HEK293 (cell line): ENCODE measurements around the gene HOXA6.

Experiments used
- IKZF3 ChIP-seq: fragments of 450-650 bp; IDR thresholded peaks from 2 replicates; pipeline ENCODE4 v1.5.0; 2018; ENCODE audit warnings: missing biosample characterization, mild to moderate bottlenecking, missing genetic modification characterization, moderate library complexity
- RBAK ChIP-seq: fragments of 450-650 bp; formaldehyde crosslinking; IDR thresholded peaks from 2 replicates; pipeline ENCODE4 v1.5.1; 2016; ENCODE audit warnings: missing biosample characterization, missing genetic modification characterization
- SCRT2 ChIP-seq: fragments of 450-650 bp; formaldehyde crosslinking; IDR thresholded peaks from 2 replicates; pipeline ENCODE4 v1.5.1; 2016; ENCODE audit warnings: missing biosample characterization, missing genetic modification characterization
- TCF7L2 ChIP-seq: IDR thresholded peaks from 2 replicates; pipeline ENCODE4 v1.6.1; 2011; ENCODE audit warnings: low read depth, mild to moderate bottlenecking, inconsistent platforms, low read length, moderate library complexity, borderline replicate concordance
- ZIC2 ChIP-seq: fragments of 450-650 bp; formaldehyde crosslinking; IDR thresholded peaks from 2 replicates; pipeline ENCODE4 v1.5.1; 2016; ENCODE audit warnings: missing biosample characterization, missing genetic modification characterization
- ZNF10 ChIP-seq: fragments of 450-650 bp; formaldehyde crosslinking; IDR thresholded peaks from 2 replicates; pipeline ENCODE4 v1.5.1; 2017; ENCODE audit warnings: missing biosample characterization, missing genetic modification characterization
- ZNF133 ChIP-seq: fragments of 450-650 bp; formaldehyde crosslinking; IDR thresholded peaks from 2 replicates; pipeline ENCODE4 v1.5.1; 2016; ENCODE audit warnings: missing biosample characterization, missing genetic modification characterization
- ZNF184 ChIP-seq: fragments of 450-650 bp; IDR thresholded peaks from 2 replicates; pipeline ENCODE4 v1.5.1; 2018; ENCODE audit warnings: missing biosample characterization, mild to moderate bottlenecking, missing genetic modification characterization
- ZNF292 ChIP-seq: fragments of 450-650 bp; formaldehyde crosslinking; IDR thresholded peaks from 2 replicates; pipeline ENCODE4 v1.5.1; 2016; ENCODE audit warnings: low read depth, missing biosample characterization, missing genetic modification characterization, borderline replicate concordance
- ZNF302 ChIP-seq: fragments of 450-650 bp; formaldehyde crosslinking; IDR thresholded peaks from 2 replicates; pipeline ENCODE4 v1.5.1; 2016; ENCODE audit warnings: missing biosample characterization, missing genetic modification characterization, low read depth
- ZNF394 ChIP-seq: fragments of 450-650 bp; formaldehyde crosslinking; IDR thresholded peaks from 2 replicates; pipeline ENCODE4 v1.5.1; 2016; ENCODE audit warnings: missing biosample characterization, missing genetic modification characterization, mild to moderate bottlenecking, moderate library complexity, borderline replicate concordance
- ZNF404 ChIP-seq: fragments of 450-650 bp; formaldehyde crosslinking; IDR thresholded peaks from 2 replicates; pipeline ENCODE4 v1.5.1; 2017; ENCODE audit warnings: missing biosample characterization, missing genetic modification characterization
- ZNF585B ChIP-seq: fragments of 450-650 bp; formaldehyde crosslinking; IDR thresholded peaks from 2 replicates; pipeline ENCODE4 v1.5.1; 2016; ENCODE audit warnings: missing biosample characterization, missing genetic modification characterization
- ZNF623 ChIP-seq: fragments of 450-650 bp; formaldehyde crosslinking; IDR thresholded peaks from 2 replicates; pipeline ENCODE4 v1.5.1; 2016; ENCODE audit warnings: missing biosample characterization, missing genetic modification characterization
- ZNF747 ChIP-seq: fragments of 450-650 bp; formaldehyde crosslinking; IDR thresholded peaks from 2 replicates; pipeline ENCODE4 v1.5.1; 2016; ENCODE audit warnings: missing biosample characterization, missing genetic modification characterization
- ZNF837 ChIP-seq: fragments of 450-650 bp; formaldehyde crosslinking; IDR thresholded peaks from 2 replicates; pipeline ENCODE4 v1.5.1; 2016; ENCODE audit warnings: missing biosample characterization, missing genetic modification characterization
- TF ChIP-seq, protein P1 (sequence below): fragments of 450-650 bp; formaldehyde crosslinking; IDR thresholded peaks from 2 replicates; pipeline ENCODE4 v1.5.1; 2016; ENCODE audit warnings: missing biosample characterization, missing genetic modification characterization
- TF ChIP-seq, protein P2 (sequence below): fragments of 450-650 bp; formaldehyde crosslinking; conservative IDR thresholded peaks from 2 replicates; pipeline ENCODE4 v1.5.1; 2016; ENCODE audit warnings: low read depth, missing biosample characterization, missing genetic modification characterization
- TF ChIP-seq, protein P3 (sequence below): fragments of 450-650 bp; formaldehyde crosslinking; IDR thresholded peaks from 2 replicates; pipeline ENCODE4 v1.5.1; 2016; ENCODE audit warnings: missing biosample characterization, missing genetic modification characterization
- TF ChIP-seq, protein P4 (sequence below): fragments of 450-650 bp; formaldehyde crosslinking; IDR thresholded peaks from 2 replicates; pipeline ENCODE4 v1.5.1; 2017; ENCODE audit warnings: missing biosample characterization, missing genetic modification characterization
- TF ChIP-seq, protein P5 (sequence below): fragments of 450-650 bp; formaldehyde crosslinking; IDR thresholded peaks from 2 replicates; pipeline ENCODE4 v1.5.1; 2016; ENCODE audit warnings: missing biosample characterization, missing genetic modification characterization, low read depth
- TF ChIP-seq, protein P6 (sequence below): sonication (generic); formaldehyde crosslinking; IDR thresholded peaks from 2 replicates; pipeline ENCODE4 v1.8.1; 2022; ENCODE audit warnings: mild to moderate bottlenecking, moderate library complexity, missing genetic modification reagents
- TF ChIP-seq, protein P7 (sequence below): fragments of 450-650 bp; formaldehyde crosslinking; IDR thresholded peaks from 2 replicates; pipeline ENCODE4 v1.5.1; 2016; ENCODE audit warnings: missing biosample characterization, missing genetic modification characterization, borderline replicate concordance

The HOXA6 gene

DNA sequence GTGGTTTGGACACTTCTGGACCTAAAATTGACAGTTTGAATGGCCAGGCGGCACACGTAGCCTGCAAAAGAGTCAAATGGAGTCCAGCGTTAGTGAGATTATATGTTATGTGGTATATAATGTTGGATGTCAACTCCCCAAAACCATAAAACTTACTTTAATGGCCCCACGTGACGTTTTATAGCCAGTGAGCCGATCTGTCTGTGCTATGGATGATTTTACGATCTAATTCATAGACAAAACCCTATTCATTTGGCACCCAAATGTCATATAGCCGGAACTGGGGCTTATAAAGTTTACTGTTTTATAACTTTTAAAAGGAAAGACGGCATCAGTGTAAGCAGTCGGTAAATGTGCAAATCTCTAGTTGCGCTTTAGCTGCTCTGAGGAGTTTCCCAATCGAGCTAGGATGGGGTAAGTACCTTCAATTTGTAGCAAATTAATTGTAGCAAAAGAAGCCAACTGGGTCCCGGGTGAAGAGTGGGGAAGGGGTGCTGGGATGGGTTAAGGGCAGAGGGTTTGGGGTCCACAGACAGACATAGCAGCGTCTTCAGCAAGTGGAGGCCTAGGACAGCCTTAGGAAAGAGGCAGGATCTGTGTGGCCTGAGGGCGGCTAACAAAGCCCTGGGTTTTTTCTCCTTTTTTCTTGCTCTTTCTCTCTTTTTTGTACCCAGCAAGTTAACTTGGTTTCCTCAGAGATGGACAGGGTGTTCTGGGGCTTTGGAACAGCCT is 7.3 kb downstream of the HOXA6 start (continued):
- TF ChIP-seq, protein P1, sequence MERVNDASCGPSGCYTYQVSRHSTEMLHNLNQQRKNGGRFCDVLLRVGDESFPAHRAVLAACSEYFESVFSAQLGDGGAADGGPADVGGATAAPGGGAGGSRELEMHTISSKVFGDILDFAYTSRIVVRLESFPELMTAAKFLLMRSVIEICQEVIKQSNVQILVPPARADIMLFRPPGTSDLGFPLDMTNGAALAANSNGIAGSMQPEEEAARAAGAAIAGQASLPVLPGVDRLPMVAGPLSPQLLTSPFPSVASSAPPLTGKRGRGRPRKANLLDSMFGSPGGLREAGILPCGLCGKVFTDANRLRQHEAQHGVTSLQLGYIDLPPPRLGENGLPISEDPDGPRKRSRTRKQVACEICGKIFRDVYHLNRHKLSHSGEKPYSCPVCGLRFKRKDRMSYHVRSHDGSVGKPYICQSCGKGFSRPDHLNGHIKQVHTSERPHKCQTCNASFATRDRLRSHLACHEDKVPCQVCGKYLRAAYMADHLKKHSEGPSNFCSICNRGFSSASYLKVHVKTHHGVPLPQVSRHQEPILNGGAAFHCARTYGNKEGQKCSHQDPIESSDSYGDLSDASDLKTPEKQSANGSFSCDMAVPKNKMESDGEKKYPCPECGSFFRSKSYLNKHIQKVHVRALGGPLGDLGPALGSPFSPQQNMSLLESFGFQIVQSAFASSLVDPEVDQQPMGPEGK (tag by site-specific recombination) = no peak
- TF ChIP-seq, protein P2, sequence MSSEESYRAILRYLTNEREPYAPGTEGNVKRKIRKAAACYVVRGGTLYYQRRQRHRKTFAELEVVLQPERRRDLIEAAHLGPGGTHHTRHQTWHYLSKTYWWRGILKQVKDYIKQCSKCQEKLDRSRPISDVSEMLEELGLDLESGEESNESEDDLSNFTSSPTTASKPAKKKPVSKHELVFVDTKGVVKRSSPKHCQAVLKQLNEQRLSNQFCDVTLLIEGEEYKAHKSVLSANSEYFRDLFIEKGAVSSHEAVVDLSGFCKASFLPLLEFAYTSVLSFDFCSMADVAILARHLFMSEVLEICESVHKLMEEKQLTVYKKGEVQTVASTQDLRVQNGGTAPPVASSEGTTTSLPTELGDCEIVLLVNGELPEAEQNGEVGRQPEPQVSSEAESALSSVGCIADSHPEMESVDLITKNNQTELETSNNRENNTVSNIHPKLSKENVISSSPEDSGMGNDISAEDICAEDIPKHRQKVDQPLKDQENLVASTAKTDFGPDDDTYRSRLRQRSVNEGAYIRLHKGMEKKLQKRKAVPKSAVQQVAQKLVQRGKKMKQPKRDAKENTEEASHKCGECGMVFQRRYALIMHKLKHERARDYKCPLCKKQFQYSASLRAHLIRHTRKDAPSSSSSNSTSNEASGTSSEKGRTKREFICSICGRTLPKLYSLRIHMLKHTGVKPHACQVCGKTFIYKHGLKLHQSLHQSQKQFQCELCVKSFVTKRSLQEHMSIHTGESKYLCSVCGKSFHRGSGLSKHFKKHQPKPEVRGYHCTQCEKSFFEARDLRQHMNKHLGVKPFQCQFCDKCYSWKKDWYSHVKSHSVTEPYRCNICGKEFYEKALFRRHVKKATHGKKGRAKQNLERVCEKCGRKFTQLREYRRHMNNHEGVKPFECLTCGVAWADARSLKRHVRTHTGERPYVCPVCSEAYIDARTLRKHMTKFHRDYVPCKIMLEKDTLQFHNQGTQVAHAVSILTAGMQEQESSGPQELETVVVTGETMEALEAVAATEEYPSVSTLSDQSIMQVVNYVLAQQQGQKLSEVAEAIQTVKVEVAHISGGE (tag by site-specific recombination) = no peak; the same call in 1 of the 2 replicates
- TF ChIP-seq ZNF302 (tag by site-specific recombination) (no peak), ZNF133 (tag by site-specific recombination) (no peak), ZNF394 (no peak), ZNF10 (tag by site-specific recombination) (peak; percentile 28; the same call in 1 of the 2 replicates), TCF7L2 (peak; percentile 58; the same call in 1 of the 2 replicates), RBAK (tag by site-specific recombination) (no peak), SCRT2 (tag by site-specific recombination) (no peak), ZNF585B (tag by site-specific recombination) (no peak), ZNF184 (tag by site-specific recombination) (no peak), ZNF747 (no peak), ZNF404 (tag by site-specific recombination) (no peak), IKZF3 (tag by site-specific recombination) (peak; percentile 46; the same call in 1 of the 2 replicates), ZNF837 (tag by site-specific recombination) (no peak), ZNF623 (tag by site-specific recombination) (no peak), ZIC2 (tag by site-specific recombination) (no peak), ZNF292 (tag by site-specific recombination) (no peak)
- TF ChIP-seq, protein P3, sequence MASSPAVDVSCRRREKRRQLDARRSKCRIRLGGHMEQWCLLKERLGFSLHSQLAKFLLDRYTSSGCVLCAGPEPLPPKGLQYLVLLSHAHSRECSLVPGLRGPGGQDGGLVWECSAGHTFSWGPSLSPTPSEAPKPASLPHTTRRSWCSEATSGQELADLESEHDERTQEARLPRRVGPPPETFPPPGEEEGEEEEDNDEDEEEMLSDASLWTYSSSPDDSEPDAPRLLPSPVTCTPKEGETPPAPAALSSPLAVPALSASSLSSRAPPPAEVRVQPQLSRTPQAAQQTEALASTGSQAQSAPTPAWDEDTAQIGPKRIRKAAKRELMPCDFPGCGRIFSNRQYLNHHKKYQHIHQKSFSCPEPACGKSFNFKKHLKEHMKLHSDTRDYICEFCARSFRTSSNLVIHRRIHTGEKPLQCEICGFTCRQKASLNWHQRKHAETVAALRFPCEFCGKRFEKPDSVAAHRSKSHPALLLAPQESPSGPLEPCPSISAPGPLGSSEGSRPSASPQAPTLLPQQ (tag by site-specific recombination) = peak; percentile 54; the same call in 1 of the 2 replicates
- TF ChIP-seq, protein P4, sequence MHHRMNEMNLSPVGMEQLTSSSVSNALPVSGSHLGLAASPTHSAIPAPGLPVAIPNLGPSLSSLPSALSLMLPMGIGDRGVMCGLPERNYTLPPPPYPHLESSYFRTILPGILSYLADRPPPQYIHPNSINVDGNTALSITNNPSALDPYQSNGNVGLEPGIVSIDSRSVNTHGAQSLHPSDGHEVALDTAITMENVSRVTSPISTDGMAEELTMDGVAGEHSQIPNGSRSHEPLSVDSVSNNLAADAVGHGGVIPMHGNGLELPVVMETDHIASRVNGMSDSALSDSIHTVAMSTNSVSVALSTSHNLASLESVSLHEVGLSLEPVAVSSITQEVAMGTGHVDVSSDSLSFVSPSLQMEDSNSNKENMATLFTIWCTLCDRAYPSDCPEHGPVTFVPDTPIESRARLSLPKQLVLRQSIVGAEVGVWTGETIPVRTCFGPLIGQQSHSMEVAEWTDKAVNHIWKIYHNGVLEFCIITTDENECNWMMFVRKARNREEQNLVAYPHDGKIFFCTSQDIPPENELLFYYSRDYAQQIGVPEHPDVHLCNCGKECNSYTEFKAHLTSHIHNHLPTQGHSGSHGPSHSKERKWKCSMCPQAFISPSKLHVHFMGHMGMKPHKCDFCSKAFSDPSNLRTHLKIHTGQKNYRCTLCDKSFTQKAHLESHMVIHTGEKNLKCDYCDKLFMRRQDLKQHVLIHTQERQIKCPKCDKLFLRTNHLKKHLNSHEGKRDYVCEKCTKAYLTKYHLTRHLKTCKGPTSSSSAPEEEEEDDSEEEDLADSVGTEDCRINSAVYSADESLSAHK = peak; percentile 87
- TF ChIP-seq, protein P5, sequence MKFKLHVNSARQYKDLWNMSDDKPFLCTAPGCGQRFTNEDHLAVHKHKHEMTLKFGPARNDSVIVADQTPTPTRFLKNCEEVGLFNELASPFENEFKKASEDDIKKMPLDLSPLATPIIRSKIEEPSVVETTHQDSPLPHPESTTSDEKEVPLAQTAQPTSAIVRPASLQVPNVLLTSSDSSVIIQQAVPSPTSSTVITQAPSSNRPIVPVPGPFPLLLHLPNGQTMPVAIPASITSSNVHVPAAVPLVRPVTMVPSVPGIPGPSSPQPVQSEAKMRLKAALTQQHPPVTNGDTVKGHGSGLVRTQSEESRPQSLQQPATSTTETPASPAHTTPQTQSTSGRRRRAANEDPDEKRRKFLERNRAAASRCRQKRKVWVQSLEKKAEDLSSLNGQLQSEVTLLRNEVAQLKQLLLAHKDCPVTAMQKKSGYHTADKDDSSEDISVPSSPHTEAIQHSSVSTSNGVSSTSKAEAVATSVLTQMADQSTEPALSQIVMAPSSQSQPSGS (tag by site-specific recombination) = peak; percentile 46; the same call in 1 of the 2 replicates
- TF ChIP-seq, protein P6, sequence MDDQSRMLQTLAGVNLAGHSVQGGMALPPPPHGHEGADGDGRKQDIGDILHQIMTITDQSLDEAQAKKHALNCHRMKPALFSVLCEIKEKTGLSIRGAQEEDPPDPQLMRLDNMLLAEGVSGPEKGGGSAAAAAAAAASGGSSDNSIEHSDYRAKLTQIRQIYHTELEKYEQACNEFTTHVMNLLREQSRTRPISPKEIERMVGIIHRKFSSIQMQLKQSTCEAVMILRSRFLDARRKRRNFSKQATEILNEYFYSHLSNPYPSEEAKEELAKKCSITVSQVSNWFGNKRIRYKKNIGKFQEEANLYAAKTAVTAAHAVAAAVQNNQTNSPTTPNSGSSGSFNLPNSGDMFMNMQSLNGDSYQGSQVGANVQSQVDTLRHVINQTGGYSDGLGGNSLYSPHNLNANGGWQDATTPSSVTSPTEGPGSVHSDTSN = no peak
- TF ChIP-seq, protein P7, sequence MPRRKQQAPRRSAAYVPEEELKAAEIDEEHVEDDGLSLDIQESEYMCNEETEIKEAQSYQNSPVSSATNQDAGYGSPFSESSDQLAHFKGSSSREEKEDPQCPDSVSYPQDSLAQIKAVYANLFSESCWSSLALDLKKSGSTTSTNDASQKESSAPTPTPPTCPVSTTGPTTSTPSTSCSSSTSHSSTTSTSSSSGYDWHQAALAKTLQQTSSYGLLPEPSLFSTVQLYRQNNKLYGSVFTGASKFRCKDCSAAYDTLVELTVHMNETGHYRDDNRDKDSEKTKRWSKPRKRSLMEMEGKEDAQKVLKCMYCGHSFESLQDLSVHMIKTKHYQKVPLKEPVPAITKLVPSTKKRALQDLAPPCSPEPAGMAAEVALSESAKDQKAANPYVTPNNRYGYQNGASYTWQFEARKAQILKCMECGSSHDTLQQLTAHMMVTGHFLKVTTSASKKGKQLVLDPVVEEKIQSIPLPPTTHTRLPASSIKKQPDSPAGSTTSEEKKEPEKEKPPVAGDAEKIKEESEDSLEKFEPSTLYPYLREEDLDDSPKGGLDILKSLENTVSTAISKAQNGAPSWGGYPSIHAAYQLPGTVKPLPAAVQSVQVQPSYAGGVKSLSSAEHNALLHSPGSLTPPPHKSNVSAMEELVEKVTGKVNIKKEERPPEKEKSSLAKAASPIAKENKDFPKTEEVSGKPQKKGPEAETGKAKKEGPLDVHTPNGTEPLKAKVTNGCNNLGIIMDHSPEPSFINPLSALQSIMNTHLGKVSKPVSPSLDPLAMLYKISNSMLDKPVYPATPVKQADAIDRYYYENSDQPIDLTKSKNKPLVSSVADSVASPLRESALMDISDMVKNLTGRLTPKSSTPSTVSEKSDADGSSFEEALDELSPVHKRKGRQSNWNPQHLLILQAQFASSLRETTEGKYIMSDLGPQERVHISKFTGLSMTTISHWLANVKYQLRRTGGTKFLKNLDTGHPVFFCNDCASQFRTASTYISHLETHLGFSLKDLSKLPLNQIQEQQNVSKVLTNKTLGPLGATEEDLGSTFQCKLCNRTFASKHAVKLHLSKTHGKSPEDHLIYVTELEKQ (tag by site-specific recombination) = peak; percentile 77
